ENCODE measurements around the gene ARHGAP15. TPM values are rescaled to one million over a fixed set of nuclear protein-coding genes. Genes with fewer than 3 reads are reported as not detected.

Gene ARHGAP15
- total and polyA plus RNA-seq, 2 experiments from 2014 or later = not detected

- no peak overlapping the region for H3K4me2 ChIP-seq (ENCODE audit: unreplicated experiment)
- 59% methylated on average over 4 of the region's 4 CpGs for WGBS, 2 experiments (ENCODE audit: low coverage in 1 of 2, low lambda C conversion rate in 2 of 2, missing lambda C conversion rate in 2 of 2)
- H3K9me3 ChIP-seq (ENCODE audit: low read depth) = no peaks in the 10 kb centered on the region
- H3K4me3 ChIP-seq = no peak overlapping the region
- H4K20me1 ChIP-seq (ENCODE audit: insufficient read depth) = no peaks in the 10 kb centered on the region
- no peak overlapping the region for H3K27ac ChIP-seq
- H3K36me3 ChIP-seq (ENCODE audit: low read depth) = no peaks in the 10 kb centered on the region
- no peaks in the 10 kb centered on the region for H3K79me2 ChIP-seq (ENCODE audit: insufficient read depth)
- no peaks in the 10 kb centered on the region for H3F3A ChIP-seq (ENCODE audit: insufficient read depth)
- no peak overlapping the region for H2AFZ ChIP-seq
- H3K9ac ChIP-seq = no peak overlapping the region
- no peak for DNase-seq
- TF ChIP-seq EZH2 (IDR thresholded peaks at IDR 0.05; ENCODE audit: insufficient read depth, poor library complexity, severe bottlenecking) (no peak), EZH2phosphoT487 (IDR thresholded peaks at IDR 0.05; ENCODE audit: insufficient read depth, low read depth) (no peak)
- H3K4me1 ChIP-seq (ENCODE audit: insufficient read depth) = no peaks in the 10 kb centered on the region
- H3K27me3 ChIP-seq (replicated peaks; ENCODE audit: insufficient read depth) = no peaks in the 10 kb centered on the region
- H3K9me2 ChIP-seq (ENCODE audit: insufficient read depth) = no peaks in the 10 kb centered on the region
- in situ Hi-C loops (cut with MboI) = no loop called here
These were observed 474.8 kb downstream of the ARHGAP15 start for GRCh38 chr2:143603846-143604565.

GRCh38 chr2:143604566-143604959 is 475.3 kb downstream of the ARHGAP15 start:
- Histone ChIP-seq H3K27me3 (replicated peaks; ENCODE audit: insufficient read depth) (no peaks in the 10 kb centered on the region), H4K20me1 (ENCODE audit: insufficient read depth) (no peaks in the 10 kb centered on the region), H3K79me2 (ENCODE audit: insufficient read depth) (no peaks in the 10 kb centered on the region), H3F3A (ENCODE audit: insufficient read depth) (no peaks in the 10 kb centered on the region), H2AFZ (no peak overlapping the region), H3K9ac (no peak overlapping the region), H3K9me2 (ENCODE audit: insufficient read depth) (no peaks in the 10 kb centered on the region), H3K27ac (no peak overlapping the region), H3K4me2 (ENCODE audit: unreplicated experiment) (no peak overlapping the region), H3K36me3 (ENCODE audit: low read depth) (no peaks in the 10 kb centered on the region), H3K4me3 (no peak overlapping the region), H3K4me1 (ENCODE audit: insufficient read depth) (no peaks in the 10 kb centered on the region), H3K9me3 (ENCODE audit: low read depth) (no peaks in the 10 kb centered on the region)
- in situ Hi-C loops (cut with MboI) = no loop called here
- DNase-seq = no peak
- no peak for TF ChIP-seq EZH2 (IDR thresholded peaks at IDR 0.05; ENCODE audit: insufficient read depth, poor library complexity, severe bottlenecking)
- WGBS, 2 experiments (ENCODE audit: low coverage in 1 of 2, low lambda C conversion rate in 2 of 2, missing lambda C conversion rate in 2 of 2) = 79% methylated on average over 5 of the region's 5 CpGs

- no peak for TF ChIP-seq EZH2phosphoT487 (IDR thresholded peaks at IDR 0.05; ENCODE audit: insufficient read depth, low read depth)
- no peak for TF ChIP-seq EZH2 (IDR thresholded peaks at IDR 0.05; ENCODE audit: insufficient read depth, poor library complexity, severe bottlenecking)
These were observed 478.2 kb downstream of the ARHGAP15 start for GRCh38 chr2:143607231-143608062.

GRCh38 chr2:143608063-143608423 is 478.8 kb downstream of the ARHGAP15 start:
- no peak for TF ChIP-seq EZH2phosphoT487 (IDR thresholded peaks at IDR 0.05; ENCODE audit: insufficient read depth, low read depth)
- no peak for TF ChIP-seq EZH2 (IDR thresholded peaks at IDR 0.05; ENCODE audit: insufficient read depth, poor library complexity, severe bottlenecking)
- Histone ChIP-seq H4K20me1 (ENCODE audit: insufficient read depth) (no peaks in the 10 kb centered on the region), H3K79me2 (ENCODE audit: insufficient read depth) (no peaks in the 10 kb centered on the region), H3K4me2 (ENCODE audit: unreplicated experiment) (no peak overlapping the region), H3K9me3 (ENCODE audit: low read depth) (no peaks in the 10 kb centered on the region), H3K9ac (no peak overlapping the region), H3K9me2 (ENCODE audit: insufficient read depth) (no peaks in the 10 kb centered on the region), H3K27me3 (replicated peaks; ENCODE audit: insufficient read depth) (no peaks in the 10 kb centered on the region), H3K4me3 (no peak overlapping the region), H3K36me3 (ENCODE audit: low read depth) (no peaks in the 10 kb centered on the region), H3K4me1 (ENCODE audit: insufficient read depth) (no peaks in the 10 kb centered on the region), H3K27ac (no peak overlapping the region), H2AFZ (no peak overlapping the region), H3F3A (ENCODE audit: insufficient read depth) (no peaks in the 10 kb centered on the region)
- no peak for DNase-seq
- in situ Hi-C loops (cut with MboI) = no loop called here
- 82 to 85% methylated on average over 3 of the region's 3 CpGs for WGBS, 2 experiments (ENCODE audit: low coverage in 1 of 2, low lambda C conversion rate in 2 of 2, missing lambda C conversion rate in 2 of 2)

More at GRCh38 chr2:143607231-143608062, 478.2 kb downstream of the ARHGAP15 start:
- 70 to 78% methylated on average over 5 of the region's 5 CpGs for WGBS, 2 experiments (ENCODE audit: low coverage in 1 of 2, low lambda C conversion rate in 2 of 2, missing lambda C conversion rate in 2 of 2)
- H3K4me3 ChIP-seq = no peak overlapping the region
- H3K36me3 ChIP-seq (ENCODE audit: low read depth) = no peaks in the 10 kb centered on the region
- H2AFZ ChIP-seq = peak overlapping the region; percentile 20; the same call in 1 of the 2 replicates
- H3K27me3 ChIP-seq (replicated peaks; ENCODE audit: insufficient read depth) = no peaks in the 10 kb centered on the region
- no peaks in the 10 kb centered on the region for H3F3A ChIP-seq (ENCODE audit: insufficient read depth)
- in situ Hi-C loops (cut with MboI) = no loop called here
- no peak overlapping the region for H3K4me2 ChIP-seq (ENCODE audit: unreplicated experiment)
- no peaks in the 10 kb centered on the region for H3K79me2 ChIP-seq (ENCODE audit: insufficient read depth)
- peak; percentile 6 for DNase-seq
- no peaks in the 10 kb centered on the region for H3K9me2 ChIP-seq (ENCODE audit: insufficient read depth)
- no peaks in the 10 kb centered on the region for H4K20me1 ChIP-seq (ENCODE audit: insufficient read depth)
- no peaks in the 10 kb centered on the region for H3K4me1 ChIP-seq (ENCODE audit: insufficient read depth)
- H3K27ac ChIP-seq = no peak overlapping the region
- no peaks in the 10 kb centered on the region for H3K9me3 ChIP-seq (ENCODE audit: low read depth)
- H3K9ac ChIP-seq = no peak overlapping the region
